EH (cell line): ENCODE results near the gene UBXN6.

ENCODE experiments used
- DNase-seq: peaks from one replicate; pipeline ENCODE4 v3.0.0-alpha.2; 2015; ENCODE audit warnings: low read depth

UBXN6 gene

GRCh38 chr19:4442819-4443146, 14.8 kb downstream of the UBXN6 start:
- no peak for DNase-seq

GRCh38 chr19:4441994-4442818, 15.4 kb downstream of the UBXN6 start:
- no peak for DNase-seq

- DNase-seq, result no peak
Measured at GRCh38 chr19:4439243-4439642, 18.4 kb downstream of the UBXN6 start.

- DNase-seq, result no peak
Measured at GRCh38 chr19:4437103-4437502, 20.5 kb downstream of the UBXN6 start.

- DNase-seq, result no peak
Measured at GRCh38 chr19:4436231-4436630, 21.4 kb downstream of the UBXN6 start.

- no peak for DNase-seq
Measured at GRCh38 chr19:4434391-4434790, 23.2 kb downstream of the UBXN6 start.

GRCh38 chr19:4432918-4433506, 24.6 kb downstream of the UBXN6 start:
- no peak for DNase-seq

GRCh38 chr19:4431808-4432674, 25.6 kb downstream of the UBXN6 start:
- DNase-seq, result no peak

GRCh38 chr19:4431296-4431695, 26.3 kb downstream of the UBXN6 start:
- DNase-seq, result no peak

- no peak for DNase-seq
Measured at GRCh38 chr19:4430760-4431159, 26.8 kb downstream of the UBXN6 start.

GRCh38 chr19:4429771-4430171, 27.8 kb downstream of the UBXN6 start:
- no peak for DNase-seq

- no peak for DNase-seq
Measured at GRCh38 chr19:4429256-4429655, 28.3 kb downstream of the UBXN6 start.

GRCh38 chr19:4428326-4428975, 29.1 kb downstream of the UBXN6 start:
- DNase-seq, result no peak

- DNase-seq, result peak; percentile 80
Measured at GRCh38 chr19:4425537-4425936, 32.1 kb downstream of the UBXN6 start.

GRCh38 chr19:4423416-4424126, 34.0 kb downstream of the UBXN6 start:
- no peak for DNase-seq

GRCh38 chr19:4416268-4416667, 41.3 kb downstream of the UBXN6 start:
- no peak for DNase-seq

GRCh38 chr19:4415352-4415751, 42.2 kb downstream of the UBXN6 start:
- DNase-seq, result no peak

- no peak for DNase-seq
Measured at GRCh38 chr19:4414800-4415321, 42.7 kb downstream of the UBXN6 start.

- DNase-seq, result peak; percentile 27
Measured at GRCh38 chr19:4414144-4414799, 43.3 kb downstream of the UBXN6 start.

GRCh38 chr19:4413588-4413987, 44.0 kb downstream of the UBXN6 start:
- DNase-seq, result no peak
